ENCODE measurements around the gene AGAP4.
"Not testable (repeated sequence)": the region's sequence is repeated elsewhere in the genome, so short reads cannot be mapped to it uniquely, and the experiment has no call there.

Gene AGAP4

GRCh38 chr10:45790694-45791426, 56.4 kb downstream of the AGAP4 start:
- DNase-seq: not testable (repeated sequence)

DNA sequence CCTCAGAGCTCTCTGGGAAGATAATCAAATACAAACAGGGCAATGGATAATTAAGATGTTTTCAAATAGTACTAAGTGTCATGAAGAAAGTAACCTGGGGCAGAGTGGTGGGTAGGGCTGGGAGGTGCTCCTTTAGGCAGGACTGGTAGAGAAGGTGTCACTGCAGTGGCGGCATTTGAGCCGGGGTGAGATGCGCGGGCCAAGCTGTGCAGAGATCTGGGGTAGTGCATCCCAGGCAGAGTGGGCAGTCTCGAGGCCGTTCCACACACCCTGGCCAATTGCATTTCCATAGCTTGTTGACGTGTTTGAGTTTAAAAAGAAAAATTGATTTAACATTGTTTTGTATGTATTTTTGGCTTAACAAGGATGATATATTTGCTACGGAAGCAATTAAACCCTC, 57.3 kb downstream of the AGAP4 start:
- DNase-seq: not testable (repeated sequence)

- DNase-seq: not testable (repeated sequence)
Measured at GRCh38 chr10:45787212-45787741, 60.0 kb downstream of the AGAP4 start.

DNA sequence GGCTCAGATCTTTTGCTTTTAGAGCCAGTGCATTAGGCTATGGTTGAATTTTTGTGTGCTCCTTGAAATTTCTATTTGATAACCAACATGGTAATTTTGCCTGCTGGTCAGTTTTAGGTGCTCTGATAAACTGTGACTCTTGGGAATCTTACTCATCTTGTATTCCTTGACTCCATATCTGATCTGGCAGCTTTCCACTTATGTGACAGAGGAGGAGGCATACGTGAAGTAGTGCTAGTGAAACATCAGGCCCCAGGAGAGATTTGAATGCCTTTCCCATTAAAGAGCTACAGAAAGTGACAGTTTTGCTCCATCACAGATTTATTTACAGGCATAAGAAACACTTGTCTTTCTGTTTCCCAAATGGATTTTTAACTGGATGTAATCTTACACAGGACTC, 61.1 kb downstream of the AGAP4 start:
- not testable (repeated sequence) for DNase-seq

Data from activated CD4-positive, alpha-beta T cell treated with anti-CD3 and anti-CD28 coated beads, Interleukin-2, amount 50 U/mL, for 16 hours (primary cell).